HCEC 1CT (cell line): ENCODE data around the gene AIDA.

Experiments used
- DNase-seq: peaks from one replicate; pipeline ENCODE4 v3.0.0-alpha.2; 2017

Gene AIDA

DNA sequence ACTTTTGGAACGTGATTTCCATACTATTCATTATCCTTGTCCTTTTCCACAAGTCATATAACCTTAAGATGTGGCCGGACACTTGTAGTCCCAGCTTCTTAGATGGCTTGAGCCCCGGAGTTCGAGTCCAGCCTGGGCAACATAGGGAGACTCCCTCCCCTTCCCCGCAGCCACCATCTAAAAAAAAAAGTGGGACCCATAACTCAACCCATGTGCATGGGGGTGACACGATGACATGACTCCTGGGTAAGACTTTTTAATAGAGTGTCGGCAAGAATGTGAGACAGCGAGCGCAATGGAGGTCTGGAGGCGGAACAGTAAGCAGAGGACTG lies 68.7 kb downstream of the AIDA start:
- peak; percentile 34 for DNase-seq

DNA sequence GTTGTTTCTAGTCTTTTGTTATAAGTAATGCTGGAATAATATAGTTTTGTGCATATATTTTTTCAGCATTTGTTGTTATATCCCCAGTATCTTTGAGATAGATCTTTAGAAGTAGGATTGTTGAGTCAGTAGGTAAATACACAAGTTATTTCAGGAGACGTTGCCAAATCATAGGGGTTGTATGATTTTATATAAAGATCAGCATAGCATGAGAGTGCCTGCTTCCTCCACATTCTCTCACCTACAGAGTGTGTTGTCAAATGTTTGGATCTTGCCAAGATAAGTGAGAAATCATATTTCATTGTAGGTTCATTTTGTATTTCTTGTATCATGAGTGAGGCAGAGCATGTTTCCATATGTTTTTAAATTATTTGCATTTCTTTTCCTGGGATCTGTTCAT lies 69.8 kb downstream of the AIDA start:
- no peak for DNase-seq

- DNase-seq: no peak
These were observed 70.9 kb downstream of the AIDA start for GRCh38 chr1:222641269-222641948.

DNA sequence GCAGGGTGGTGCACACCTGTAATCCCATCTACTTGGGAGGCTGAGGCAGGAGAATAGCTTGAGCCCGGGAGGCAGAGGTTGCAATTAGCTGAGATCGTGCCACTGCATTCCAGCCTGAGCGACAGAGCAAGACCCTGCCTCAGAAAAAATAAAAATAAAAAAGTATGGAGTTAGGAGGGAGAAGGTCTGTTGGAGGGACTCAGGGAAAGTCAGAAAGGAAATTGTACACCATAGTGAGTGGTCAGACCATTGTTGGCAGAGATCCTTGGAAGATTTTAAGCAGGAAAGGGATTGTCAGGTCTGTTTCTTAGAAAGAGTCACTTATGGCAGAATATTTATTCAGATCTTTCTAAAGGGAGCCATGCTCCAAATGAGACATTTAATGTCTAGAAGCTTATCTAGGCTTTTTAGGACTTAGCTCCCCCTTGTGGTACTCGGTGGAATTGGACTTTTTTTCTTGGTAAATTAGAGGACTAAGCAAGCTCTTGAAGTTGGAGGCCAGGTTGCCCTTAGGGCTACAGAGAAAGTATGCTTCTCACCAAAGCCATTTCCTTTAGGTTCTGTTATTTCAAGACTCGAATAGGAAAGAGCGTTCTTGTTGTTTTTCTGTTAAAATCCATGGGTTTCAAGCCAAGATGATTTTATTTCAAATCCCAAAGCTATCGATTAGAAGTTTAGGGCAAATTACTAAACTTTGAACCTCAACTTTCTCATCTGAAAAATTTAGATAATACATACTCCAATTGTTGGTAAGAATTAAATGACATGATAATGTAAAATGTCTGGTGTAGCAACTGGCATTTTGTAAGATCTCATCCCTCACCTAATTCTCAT lies 77.9 kb downstream of the AIDA start:
- DNase-seq: peak; percentile 72

- no peak for DNase-seq
These were observed 79.5 kb downstream of the AIDA start for GRCh38 chr1:222632749-222633148.

GRCh38 chr1:222631611-222632208 lies 80.6 kb downstream of the AIDA start:
- DNase-seq: no peak

GRCh38 chr1:222629921-222630535 lies 82.3 kb downstream of the AIDA start:
- DNase-seq: no peak

- no peak for DNase-seq
These were observed 85.1 kb downstream of the AIDA start for GRCh38 chr1:222627232-222627631.

DNA sequence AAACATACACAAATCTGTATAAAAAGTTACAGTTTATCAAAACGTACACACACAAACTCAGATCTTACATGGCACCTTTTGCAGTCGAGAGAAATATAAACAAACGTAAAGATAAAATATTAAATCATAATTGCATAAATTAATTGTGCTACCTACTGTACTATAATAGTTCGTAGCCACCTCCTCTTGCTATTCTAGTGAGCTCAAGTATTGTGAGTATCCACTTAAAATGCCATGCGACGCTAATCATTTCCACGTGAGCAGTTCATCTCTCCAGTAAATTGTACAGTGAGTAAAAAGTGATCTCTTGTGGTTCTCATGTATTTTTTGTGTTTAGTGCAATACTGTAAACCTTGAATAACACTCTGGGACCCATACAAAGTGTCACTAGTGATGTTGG lies 88.1 kb downstream of the AIDA start:
- DNase-seq: no peak

DNA sequence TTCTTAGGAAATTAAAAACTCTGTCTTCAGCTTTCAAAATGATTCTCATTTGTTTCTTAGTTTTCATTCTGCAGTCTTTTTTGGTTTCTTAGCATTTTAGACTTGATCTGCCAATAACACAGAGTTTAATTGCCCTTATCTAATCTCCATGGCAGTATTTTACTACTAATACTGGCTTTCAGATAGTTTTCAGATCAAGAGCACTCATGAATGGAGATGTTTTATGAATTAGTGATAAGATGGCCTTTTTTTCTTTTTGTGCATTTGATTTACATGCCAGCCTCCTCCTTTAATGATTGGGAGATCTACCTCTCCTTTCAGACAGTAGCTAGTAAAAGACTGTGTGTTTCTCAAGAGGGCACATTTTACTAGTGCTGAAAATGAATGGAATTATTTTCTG lies 88.8 kb downstream of the AIDA start:
- DNase-seq: no peak

DNA sequence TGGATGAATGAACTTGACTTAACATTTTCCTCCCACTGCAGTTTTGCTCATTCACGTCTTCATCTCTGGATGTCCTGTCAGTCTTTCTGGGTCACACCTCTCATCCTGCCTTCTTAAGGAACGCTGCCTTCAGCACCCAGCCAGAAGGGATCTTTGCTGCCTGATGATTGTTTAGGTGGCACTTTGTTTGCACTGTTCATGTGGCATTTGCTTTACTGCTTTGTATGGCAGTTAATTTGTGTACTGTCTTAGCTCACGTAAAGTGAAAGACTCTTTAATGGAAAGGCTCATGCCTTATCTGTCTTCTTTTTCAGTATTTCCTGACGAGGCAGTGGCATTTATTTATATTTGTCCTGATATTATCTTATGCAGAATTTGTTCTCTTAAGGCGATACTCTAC lies 89.5 kb downstream of the AIDA start:
- no peak for DNase-seq

GRCh38 chr1:222620566-222620965 lies 91.7 kb downstream of the AIDA start:
- no peak for DNase-seq

DNA sequence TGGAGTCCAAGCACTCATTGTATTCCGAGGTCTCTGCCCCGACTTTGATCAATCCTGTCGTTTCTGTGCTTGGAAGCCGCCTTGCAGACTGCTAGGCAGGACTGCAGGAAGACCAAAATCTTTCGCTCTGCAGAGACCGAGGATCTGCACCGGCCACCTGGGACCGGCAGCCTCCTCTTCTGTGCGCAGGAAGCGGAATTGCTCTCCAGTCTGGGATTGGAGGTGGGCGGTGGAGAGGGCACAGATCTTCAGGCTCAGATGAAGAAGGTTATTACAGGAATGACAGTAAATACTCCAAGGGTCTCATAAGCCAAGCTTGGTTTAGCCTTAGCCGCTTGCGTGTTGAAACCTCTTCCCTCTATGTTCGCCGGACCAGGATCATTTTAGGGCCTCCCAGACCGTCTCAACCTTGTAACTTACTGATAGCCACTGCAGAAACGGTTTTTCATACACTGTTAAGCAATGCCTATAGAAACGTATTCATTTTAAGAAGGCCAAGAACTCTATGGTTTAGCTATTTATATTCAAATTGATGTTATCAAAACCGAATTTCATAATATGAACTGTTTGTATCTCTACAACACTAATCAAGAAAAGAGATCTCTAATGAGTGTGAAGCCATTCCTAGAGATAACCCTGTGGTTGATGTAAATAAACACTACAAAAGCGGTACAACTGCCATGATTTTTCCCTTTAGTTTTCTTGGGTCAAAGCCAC lies 93.3 kb downstream of the AIDA start:
- peak; percentile 17 for DNase-seq
